Measurements from ENCODE around the gene ZNF423.

ZNF423 gene

GRCh38 chr16:49827805-49828438, 28.0 kb downstream of the ZNF423 start:
- DNase-seq, result no peak

GRCh38 chr16:49826515-49826914, 29.4 kb downstream of the ZNF423 start:
- DNase-seq, result no peak

DNA sequence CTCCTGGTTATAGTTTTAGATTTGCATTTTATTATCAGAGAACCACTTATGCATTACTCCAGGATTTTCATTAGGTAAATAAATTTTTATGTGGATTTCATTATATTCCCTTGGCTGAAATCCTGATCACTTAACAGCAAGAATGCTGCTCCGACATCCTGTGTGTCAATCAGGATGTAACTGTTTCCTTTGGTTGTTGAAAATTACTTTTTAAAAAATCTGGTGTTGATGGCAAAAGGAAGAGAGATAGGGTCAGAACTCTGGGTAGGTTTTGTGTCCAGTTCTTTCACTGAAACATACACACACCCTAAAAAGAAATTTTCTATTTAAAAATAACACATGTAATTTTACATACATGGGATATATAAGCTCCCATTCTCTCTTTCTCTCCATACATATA, 30.9 kb downstream of the ZNF423 start:
- no peak for DNase-seq

GRCh38 chr16:49824593-49824992, 31.3 kb downstream of the ZNF423 start:
- DNase-seq, result no peak

- DNase-seq, result peak in 2 of 56 donors; percentile 19 to 24
Measured at GRCh38 chr16:49822649-49823370, 33.1 kb downstream of the ZNF423 start.

DNA sequence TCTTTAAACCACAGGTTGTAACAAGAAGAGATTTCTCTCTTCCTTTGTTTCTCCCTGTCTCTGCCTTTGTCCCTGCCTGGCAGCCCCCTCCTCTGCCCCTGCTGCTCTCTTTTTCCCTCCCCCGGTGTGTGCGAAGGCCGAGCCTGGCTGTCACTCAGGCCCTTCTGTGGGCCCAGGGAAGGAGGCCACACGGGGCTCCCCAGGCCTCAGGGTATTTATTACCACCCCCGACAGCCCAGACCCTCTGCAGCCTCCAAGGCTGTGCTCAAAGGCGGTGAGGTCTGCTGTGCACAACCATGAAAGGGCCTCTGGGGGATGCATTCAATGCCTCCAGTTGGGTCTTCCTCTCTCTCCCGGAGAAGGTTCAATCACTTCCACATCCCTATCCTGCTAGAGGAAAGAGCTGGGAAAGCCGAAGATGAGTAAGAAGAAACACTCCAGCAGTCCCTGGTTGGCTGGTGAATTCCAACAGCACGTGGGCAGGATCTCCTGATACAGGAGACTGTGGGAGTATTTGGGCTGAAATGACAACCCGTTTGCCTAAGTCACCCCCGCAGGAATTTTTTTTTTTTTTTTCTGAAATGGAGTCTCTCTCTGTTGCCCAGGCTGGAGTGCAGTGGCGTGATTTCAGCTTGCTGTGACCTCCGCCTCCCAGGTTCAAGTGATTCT, 34.2 kb downstream of the ZNF423 start:
- peak in 23 of 56 donors; percentile 8 to 69 (median 29) for DNase-seq

DNA sequence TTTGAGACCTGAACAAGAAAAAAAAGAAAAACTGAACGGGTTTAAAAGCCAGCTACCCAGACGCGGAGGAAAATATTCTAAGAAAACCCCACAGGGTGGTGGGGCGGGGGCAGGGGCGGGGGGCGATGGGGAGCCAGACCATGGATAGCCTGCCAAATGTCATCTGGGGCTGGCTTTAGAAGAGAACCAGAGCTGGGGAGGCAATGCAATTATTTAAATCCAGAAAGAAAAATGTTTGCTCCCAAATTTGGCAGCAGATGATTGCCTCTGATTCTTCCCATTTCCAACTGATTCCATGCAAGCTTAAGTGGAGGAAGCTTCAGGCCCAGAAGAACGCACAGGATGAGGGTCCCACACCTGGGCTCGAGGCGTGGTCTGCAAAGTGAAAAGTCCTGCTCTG, 34.8 kb downstream of the ZNF423 start:
- no peak for DNase-seq

DNA sequence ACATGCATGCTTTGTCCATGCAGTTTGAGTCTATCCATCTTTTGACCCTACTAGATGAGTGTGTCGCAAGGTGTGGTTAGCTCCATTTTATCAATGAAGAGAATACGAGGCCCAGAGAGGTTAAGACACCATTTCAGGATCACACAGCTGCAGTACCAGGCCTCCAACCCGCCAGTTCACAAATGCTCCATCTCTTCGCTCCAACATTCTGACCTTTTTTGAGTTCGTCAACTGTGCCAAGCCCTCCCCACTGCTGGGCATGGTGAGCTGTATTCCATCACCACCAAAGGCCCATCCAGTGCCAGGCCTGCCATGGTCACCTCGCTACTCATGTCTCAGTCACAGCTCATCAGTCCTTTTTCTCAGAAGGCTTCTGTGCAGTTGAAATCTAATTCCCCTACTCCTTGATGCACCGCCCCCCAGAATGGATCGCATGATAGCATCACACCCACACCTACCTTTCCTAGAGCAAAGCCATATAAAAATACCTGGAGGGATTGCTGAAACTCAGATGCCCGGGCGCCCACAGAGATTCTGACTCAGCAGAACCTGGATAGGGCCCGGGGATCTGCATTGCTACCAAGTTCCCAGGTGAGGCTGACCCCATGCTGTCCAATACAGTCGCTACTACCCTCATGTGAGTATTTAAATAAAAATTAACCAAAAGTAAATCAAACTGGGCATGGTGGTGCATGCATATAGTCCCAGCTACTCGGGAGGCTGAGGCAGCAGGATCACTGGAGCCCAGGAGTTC, 38.0 kb downstream of the ZNF423 start:
- DNase-seq, result peak in 1 of 56 donors; percentile 7

GRCh38 chr16:49816875-49817274, 39.0 kb downstream of the ZNF423 start:
- DNase-seq, result no peak

- peak in 51 of 56 donors; percentile 5 to 82 (median 51) for DNase-seq
Measured at GRCh38 chr16:49811644-49812334, 44.1 kb downstream of the ZNF423 start.

DNA sequence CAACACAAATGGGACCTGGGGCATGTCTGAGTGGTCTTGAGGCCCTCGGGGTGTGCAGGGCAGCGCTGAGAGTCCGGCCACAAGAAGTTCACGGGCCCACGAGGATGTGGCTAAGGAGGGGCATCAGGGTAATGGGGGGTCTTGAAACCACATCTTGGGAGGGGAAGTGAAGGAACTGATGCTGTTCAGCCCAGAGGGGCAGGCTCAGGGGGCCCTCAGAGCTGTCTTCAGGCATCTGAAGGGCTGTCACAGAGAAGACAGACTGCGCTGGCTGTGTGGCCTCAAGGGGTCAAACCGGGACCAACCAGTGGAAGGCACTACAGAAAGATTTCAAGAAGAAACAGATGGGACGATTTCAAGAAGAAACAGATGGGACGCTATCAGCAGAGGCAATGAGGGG, 45.1 kb downstream of the ZNF423 start:
- no peak for DNase-seq

DNA sequence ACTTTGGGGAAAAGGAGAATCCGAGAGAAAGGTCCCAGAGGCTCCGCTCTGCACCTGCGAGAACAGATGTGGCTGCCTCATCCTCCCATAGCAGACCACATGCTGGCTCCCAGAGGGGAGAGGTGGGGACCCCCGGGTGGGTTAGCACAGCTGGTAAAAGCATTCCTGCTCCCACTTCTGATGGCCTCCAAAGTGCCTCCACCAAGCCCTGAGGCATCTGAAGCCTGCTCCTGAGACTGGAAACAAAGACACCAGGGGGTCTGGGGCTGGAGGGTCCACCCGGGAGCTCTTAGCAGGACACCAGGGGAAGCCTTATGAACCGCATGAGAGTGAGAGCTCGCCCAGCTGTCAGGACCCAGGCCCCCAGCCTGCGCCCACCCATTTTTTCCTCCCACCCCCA, 46.4 kb downstream of the ZNF423 start:
- no peak for DNase-seq

GRCh38 chr16:49809062-49809461, 46.9 kb downstream of the ZNF423 start:
- no peak for DNase-seq

- no peak for DNase-seq
Measured at GRCh38 chr16:49806446-49806845, 49.5 kb downstream of the ZNF423 start.

GRCh38 chr16:49801290-49801689, 54.6 kb downstream of the ZNF423 start:
- DNase-seq, result no peak

DNA sequence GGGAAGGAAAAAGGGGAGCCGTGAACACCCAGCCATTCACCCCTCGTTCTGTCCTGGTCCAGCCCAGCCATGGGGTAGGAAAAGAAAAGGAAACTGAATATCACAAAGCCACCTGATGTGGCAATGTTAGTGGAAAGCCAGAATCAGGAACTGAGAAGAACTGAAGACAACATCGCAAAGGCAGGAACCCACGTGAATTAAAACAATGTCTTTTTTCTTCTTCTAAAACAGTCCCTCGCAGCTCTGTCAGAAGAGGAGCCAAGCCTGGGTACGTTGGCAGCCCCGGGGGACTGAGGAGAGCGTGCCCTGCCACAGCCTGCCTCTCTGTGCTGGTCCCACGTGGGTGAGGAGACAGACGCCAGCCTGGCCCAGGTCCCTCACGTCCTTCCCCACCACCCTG, 55.0 kb downstream of the ZNF423 start:
- peak in 1 of 56 donors; percentile 14 for DNase-seq

GRCh38 chr16:49800441-49800840, 55.5 kb downstream of the ZNF423 start:
- DNase-seq, result no peak

DNA sequence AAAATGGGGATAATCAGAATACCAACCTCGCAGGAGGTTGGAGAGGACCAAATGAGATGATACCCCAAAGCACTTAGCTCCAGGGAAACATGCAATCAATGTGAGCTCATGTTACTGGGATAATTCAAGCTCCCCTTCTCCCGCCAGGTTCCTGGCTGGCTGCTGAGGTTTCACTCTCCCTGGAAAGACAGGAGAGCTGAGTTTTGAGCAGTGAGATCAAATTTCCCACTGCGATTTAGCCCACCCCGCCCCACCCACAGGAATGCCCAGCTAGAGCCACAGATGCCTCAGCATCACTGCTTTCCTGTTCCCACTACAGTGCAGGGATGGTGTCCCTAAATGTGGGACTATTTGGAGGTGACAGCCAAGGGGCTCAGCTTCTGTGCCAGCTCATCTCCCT, 56.7 kb downstream of the ZNF423 start:
- no peak for DNase-seq

DNA sequence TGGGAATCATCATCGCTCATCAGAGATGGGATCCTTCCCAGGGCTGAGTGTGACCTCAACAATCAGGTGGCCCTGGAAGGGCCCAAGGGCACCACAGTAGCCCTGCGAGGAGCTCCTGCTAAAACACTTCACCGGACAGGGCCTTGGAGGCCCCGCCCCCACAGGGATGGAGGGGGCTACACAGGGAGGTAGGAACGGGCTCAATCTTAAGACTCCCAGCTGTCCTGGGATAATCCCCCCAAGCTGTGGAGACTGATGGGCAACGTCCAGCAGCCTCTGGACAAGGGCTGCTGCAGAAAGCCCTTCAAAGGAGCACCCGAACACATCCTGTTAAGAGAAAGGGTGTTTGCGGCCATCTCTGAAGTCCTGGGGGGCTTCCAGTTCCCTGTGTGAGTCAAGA, 60.4 kb downstream of the ZNF423 start:
- no peak for DNase-seq

DNA sequence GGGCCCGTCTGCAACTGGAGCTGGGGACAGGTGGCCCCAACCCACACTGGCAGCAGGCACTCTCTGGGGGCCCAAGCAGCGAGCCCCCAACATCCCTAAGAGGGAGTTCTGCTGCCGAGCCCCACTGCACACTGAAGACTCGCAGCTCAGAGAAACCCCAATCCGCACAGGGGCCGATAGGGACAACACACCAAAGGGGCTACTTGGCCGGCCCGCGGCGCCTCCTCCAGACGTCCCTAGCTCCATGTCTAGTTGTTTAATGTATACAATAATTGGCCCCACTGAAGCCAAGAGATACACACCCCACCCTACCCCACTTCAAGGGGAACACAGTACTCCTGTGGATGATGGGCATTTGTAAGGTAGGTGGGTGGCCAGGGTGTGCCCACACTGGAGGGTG, 62.7 kb downstream of the ZNF423 start:
- no peak for DNase-seq

DNA sequence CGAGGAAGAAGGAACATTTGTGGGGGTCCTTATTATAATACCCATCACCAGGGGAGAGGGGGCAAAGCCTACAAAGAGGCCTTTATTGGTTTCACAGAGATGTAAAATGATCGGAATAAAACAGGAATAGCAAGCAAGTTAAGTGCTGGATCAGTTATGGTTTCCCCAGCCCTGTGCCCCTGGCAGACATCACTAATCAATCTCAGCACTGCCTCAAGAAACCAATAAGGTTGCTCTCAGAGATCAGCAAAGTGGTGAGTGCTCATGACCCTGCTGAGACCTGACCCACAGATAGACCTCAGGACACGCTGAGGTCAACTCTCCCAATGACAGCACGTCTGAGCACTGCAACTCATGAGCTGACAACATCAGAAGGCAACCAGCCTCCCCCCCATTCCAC, 66.3 kb downstream of the ZNF423 start:
- DNase-seq, result no peak

All from nucleus accumbens (tissue), 56 donors.